Upper lobe of left lung (tissue), 4 donors: ENCODE data around the gene OSBPL2.

ENCODE experiments used
- CTCF ChIP-seq, 6 experiments: fragments of 450-650 bp in 4 of 6; fragments of 200-600 bp in 2 of 6; sonication (generic) in 2 of 6; IDR thresholded peaks; one replicate each; pipeline ENCODE4 v1.5.1; 2016 to 2019; ENCODE audit warnings: antibody characterized with exemption in 6 of 6
- EP300 ChIP-seq, 4 donors: sonication (generic); formaldehyde crosslinking; IDR thresholded peaks; one replicate each; pipeline ENCODE4 v1.5.1; 2017; ENCODE audit warnings: antibody characterized with exemption in 4 of 4, control low read depth in 2 of 4
- POLR2A ChIP-seq, 4 donors: fragments of 450-650 bp; IDR thresholded peaks; one replicate each; pipeline ENCODE4 v1.5.1; 2016 to 2017; ENCODE audit warnings: antibody characterized with exemption in 4 of 4, mild to moderate bottlenecking in 2 of 4

- no peak for TF ChIP-seq POLR2A (IDR thresholded peaks at IDR 0.05)
- TF ChIP-seq CTCF (IDR thresholded peaks at IDR 0.05) = no peak
- TF ChIP-seq EP300 (IDR thresholded peaks at IDR 0.05) = no peak
Observed at GRCh38 chr20:62193079-62194025, 45.0 kb upstream of the OSBPL2 start.
